Measurements from ENCODE around the gene DISC1. TPM values are rescaled to one million over a fixed set of nuclear protein-coding genes. Genes with fewer than 3 reads are reported as not detected.

DISC1 gene
- total and polyA plus RNA-seq, 2 experiments from 2014 or later: 6.5 to 11.5 TPM

GRCh38 chr1:231670755-231671154 is 44.2 kb downstream of the DISC1 start:
- Histone ChIP-seq H3K27me3 (no peaks in the 10 kb centered on the region), H3K9me3 (ENCODE audit: low read depth) (no peaks in the 10 kb centered on the region), H3K4me3 (no peak overlapping the region), H3K4me1 (ENCODE audit: low read depth) (peaks cover 13% of the 10 kb centered on the region), H3K36me3 (no peaks in the 10 kb centered on the region), H3K27ac (no peak overlapping the region)
- no peak for TF ChIP-seq CTCF (IDR thresholded peaks at IDR 0.05; ENCODE audit: low read depth, low read length)
- no peak for DNase-seq (ENCODE audit: low read depth in 1 of 2, low spot score in 1 of 2)

GRCh38 chr1:231674575-231674974 is 48.0 kb downstream of the DISC1 start:
- H3K27me3 ChIP-seq: no peaks in the 10 kb centered on the region

GRCh38 chr1:231676487-231676886 is 49.9 kb downstream of the DISC1 start:
- Histone ChIP-seq H3K36me3 (no peaks in the 10 kb centered on the region), H3K9me3 (ENCODE audit: low read depth) (no peaks in the 10 kb centered on the region), H3K4me1 (ENCODE audit: low read depth) (no peaks in the 10 kb centered on the region), H3K4me3 (no peak overlapping the region), H3K27ac (no peak overlapping the region), H3K27me3 (no peaks in the 10 kb centered on the region)
- DNase-seq (ENCODE audit: low read depth in 1 of 2, low spot score in 1 of 2): peak in 1 of 2 donors; percentile 25
- no peak for TF ChIP-seq CTCF (IDR thresholded peaks at IDR 0.05; ENCODE audit: low read depth, low read length)

More at GRCh38 chr1:231674575-231674974, 48.0 kb downstream of the DISC1 start:
- no peak for DNase-seq (ENCODE audit: low read depth in 1 of 2, low spot score in 1 of 2)
- H3K4me1 ChIP-seq (ENCODE audit: low read depth): no peaks in the 10 kb centered on the region
- H3K36me3 ChIP-seq: no peaks in the 10 kb centered on the region
- H3K27ac ChIP-seq: no peak overlapping the region
- H3K9me3 ChIP-seq (ENCODE audit: low read depth): no peaks in the 10 kb centered on the region
- no peak for TF ChIP-seq CTCF (IDR thresholded peaks at IDR 0.05; ENCODE audit: low read depth, low read length)
- no peak overlapping the region for H3K4me3 ChIP-seq

- no peak overlapping the region for H3K4me3 ChIP-seq
- no peaks in the 10 kb centered on the region for H3K9me3 ChIP-seq (ENCODE audit: low read depth)
- H3K4me1 ChIP-seq (ENCODE audit: low read depth): no peaks in the 10 kb centered on the region
- no peaks in the 10 kb centered on the region for H3K36me3 ChIP-seq
- H3K27ac ChIP-seq: no peak overlapping the region
- no peak for TF ChIP-seq CTCF (IDR thresholded peaks at IDR 0.05; ENCODE audit: low read depth, low read length)
- no peak for DNase-seq (ENCODE audit: low read depth in 1 of 2, low spot score in 1 of 2)
- H3K27me3 ChIP-seq: no peaks in the 10 kb centered on the region
These were observed 50.9 kb downstream of the DISC1 start for GRCh38 chr1:231677442-231677841.

GRCh38 chr1:231678011-231678432 is 51.4 kb downstream of the DISC1 start:
- TF ChIP-seq CTCF (IDR thresholded peaks at IDR 0.05; ENCODE audit: low read depth, low read length): no peak
- Histone ChIP-seq H3K36me3 (no peaks in the 10 kb centered on the region), H3K4me3 (no peak overlapping the region), H3K27ac (no peak overlapping the region), H3K27me3 (no peaks in the 10 kb centered on the region), H3K4me1 (ENCODE audit: low read depth) (no peaks in the 10 kb centered on the region), H3K9me3 (ENCODE audit: low read depth) (no peaks in the 10 kb centered on the region)
- DNase-seq (ENCODE audit: low read depth in 1 of 2, low spot score in 1 of 2): no peak

GRCh38 chr1:231679109-231679508 is 52.5 kb downstream of the DISC1 start:
- no peak overlapping the region for H3K4me3 ChIP-seq
- no peak for DNase-seq (ENCODE audit: low read depth in 1 of 2, low spot score in 1 of 2)
- H3K36me3 ChIP-seq: no peaks in the 10 kb centered on the region
- H3K9me3 ChIP-seq (ENCODE audit: low read depth): no peaks in the 10 kb centered on the region
- TF ChIP-seq CTCF (IDR thresholded peaks at IDR 0.05; ENCODE audit: low read depth, low read length): no peak
- no peaks in the 10 kb centered on the region for H3K4me1 ChIP-seq (ENCODE audit: low read depth)
- H3K27me3 ChIP-seq: no peaks in the 10 kb centered on the region
- H3K27ac ChIP-seq: no peak overlapping the region
